SU-DHL-6 (cell line): ENCODE results near the gene KMT2D.

Source experiments
- H2AFZ ChIP-seq: fragments of 200-600 bp; sonication (generic); 2 replicates; pipeline ENCODE4 v1.6.1; 2014; ENCODE audit warnings: low read depth, mild to moderate bottlenecking, moderate library complexity, mixed read lengths, antibody characterized with exemption, low read length; ENCODE audit not compliant: severe bottlenecking
- H3F3A ChIP-seq: fragments of 200-600 bp; shearing (Covaris generic); 2 replicates; pipeline ENCODE4 v1.6.0; 2016; ENCODE audit warnings: antibody characterized with exemption, mild to moderate bottlenecking; ENCODE audit not compliant: insufficient read depth
- H3K27ac ChIP-seq: fragments of 200-600 bp; sonication (generic); 2 replicates; pipeline ENCODE4 v1.5.1; 2016; ENCODE audit warnings: low read depth, mild to moderate bottlenecking, low read length, moderate library complexity, mixed read lengths
- H3K27me3 ChIP-seq: fragments of 200-600 bp; sonication (generic), shearing (Covaris generic); 2 replicates; pipeline ENCODE4 v1.6.0; 2014; ENCODE audit warnings: mild to moderate bottlenecking, low read length
- H3K36me3 ChIP-seq: fragments of 200-600 bp; sonication (generic); 2 replicates; pipeline ENCODE4 v1.6.1; 2014; ENCODE audit warnings: mild to moderate bottlenecking, low read length, mixed read lengths
- H3K4me2 ChIP-seq: fragments of 300-600, 200-600 bp; shearing (Covaris generic), sonication (generic); 2 replicates; pipeline ENCODE4 v1.6.0; 2014; ENCODE audit warnings: low read length, low read depth, mild to moderate bottlenecking; ENCODE audit not compliant: poor library complexity, severe bottlenecking
- H3K4me3 ChIP-seq: fragments of 200-600 bp; sonication (generic); 2 replicates; pipeline ENCODE4 v1.5.1; 2014; ENCODE audit warnings: antibody characterized with exemption, low read length, mild to moderate bottlenecking, mixed read lengths; ENCODE audit not compliant: insufficient read depth, poor library complexity, severe bottlenecking
- H3K79me2 ChIP-seq: fragments of 200-600 bp; sonication (generic); 2 replicates; pipeline ENCODE4 v1.6.1; 2014; ENCODE audit warnings: mild to moderate bottlenecking, low read length, moderate library complexity; ENCODE audit not compliant: insufficient read depth
- H3K9ac ChIP-seq: fragments of 200-600 bp; sonication (generic); 2 replicates; pipeline ENCODE4 v1.7.0; 2014; ENCODE audit warnings: mild to moderate bottlenecking, low read length
- H3K9me2 ChIP-seq: fragments of 200-600 bp; sonication (generic); replicated peaks from 2 replicates; pipeline ENCODE4 v1.6.1; 2014; ENCODE audit warnings: low read length; ENCODE audit not compliant: insufficient read depth
- H3K9me3 ChIP-seq: fragments of 200-600 bp; sonication (generic); 2 replicates; pipeline ENCODE4 v1.6.1; 2014; ENCODE audit warnings: low read length, mixed read lengths; ENCODE audit not compliant: insufficient read depth
- H4K20me1 ChIP-seq: fragments of 200-600 bp; sonication (generic); 2 replicates; pipeline ENCODE4 v1.6.1; 2014; ENCODE audit warnings: low read depth, mild to moderate bottlenecking, antibody characterized with exemption, low read length, moderate library complexity, mixed read lengths
- CTCF ChIP-seq: fragments of 200-600 bp; sonication (generic); IDR thresholded peaks from one replicate; pipeline ENCODE4 v1.5.1; 2017; ENCODE audit warnings: antibody characterized with exemption, mild to moderate bottlenecking, low read length, moderate library complexity; ENCODE audit not compliant: insufficient read depth, poor library complexity, severe bottlenecking
- EZH2phosphoT487 ChIP-seq: fragments of 200-600 bp; sonication (generic), shearing (Covaris generic); conservative IDR thresholded peaks from 2 replicates; pipeline ENCODE4 v1.6.1; 2018; ENCODE audit warnings: mild to moderate bottlenecking, antibody characterized with exemption, low read length, moderate library complexity, mixed read lengths

KMT2D gene

GRCh38 chr12:49048953-49049352 is 11.6 kb downstream of the KMT2D start:
- H3K27me3 ChIP-seq = no peaks in the 10 kb centered on the region
- no peak overlapping the region for H3K4me3 ChIP-seq
- H3K27ac ChIP-seq = no peak overlapping the region
- TF ChIP-seq CTCF (no peak), EZH2phosphoT487 (no peak)
- no peaks in the 10 kb centered on the region for H3K79me2 ChIP-seq
- no peak overlapping the region for H2AFZ ChIP-seq
- H3K9me2 ChIP-seq = no peaks in the 10 kb centered on the region
- H3F3A ChIP-seq = no peaks in the 10 kb centered on the region
- no peak overlapping the region for H3K4me2 ChIP-seq
- no peaks in the 10 kb centered on the region for H3K9me3 ChIP-seq
- no peaks in the 10 kb centered on the region for H4K20me1 ChIP-seq
- no peak overlapping the region for H3K9ac ChIP-seq
- H3K36me3 ChIP-seq = no peaks in the 10 kb centered on the region; the same call in 1 of the 2 replicates

GRCh38 chr12:49046129-49046895 is 14.3 kb downstream of the KMT2D start:
- Histone ChIP-seq H3K79me2 (no peaks in the 10 kb centered on the region), H3K9me3 (no peaks in the 10 kb centered on the region), H3K27me3 (no peaks in the 10 kb centered on the region), H3K4me3 (no peak overlapping the region), H3K9me2 (no peaks in the 10 kb centered on the region), H3K27ac (no peak overlapping the region), H3K4me2 (no peak overlapping the region), H3K36me3 (peaks cover 3% of the 10 kb centered on the region; the same call in 1 of the 2 replicates), H3K9ac (no peak overlapping the region), H4K20me1 (no peaks in the 10 kb centered on the region), H3F3A (no peaks in the 10 kb centered on the region), H2AFZ (no peak overlapping the region)
- no peak for TF ChIP-seq EZH2phosphoT487

- no peaks in the 10 kb centered on the region for H3K79me2 ChIP-seq
- TF ChIP-seq EZH2phosphoT487 = no peak
- TF ChIP-seq CTCF = no peak
- no peaks in the 10 kb centered on the region for H3K9me3 ChIP-seq
- 0 out of 2 replicates have a peak, but pooled peaks cover 3% of the 10 kb centered on the region for H3K36me3 ChIP-seq
- H3K4me3 ChIP-seq = no peak overlapping the region
- no peak overlapping the region for H3K9ac ChIP-seq
- no peaks in the 10 kb centered on the region for H3F3A ChIP-seq
- H3K27me3 ChIP-seq = no peaks in the 10 kb centered on the region
- H2AFZ ChIP-seq = no peak overlapping the region
- H3K9me2 ChIP-seq = no peaks in the 10 kb centered on the region
- no peaks in the 10 kb centered on the region for H4K20me1 ChIP-seq
- H3K4me2 ChIP-seq = no peak overlapping the region
- H3K27ac ChIP-seq = no peak overlapping the region
These were observed 15.9 kb downstream of the KMT2D start for GRCh38 chr12:49044660-49045059.

- Histone ChIP-seq H4K20me1 (no peaks in the 10 kb centered on the region), H3K9ac (no peak overlapping the region), H3K36me3 (0 out of 2 replicates have a peak, but pooled peaks cover 3% of the 10 kb centered on the region)
These were observed 16.7 kb downstream of the KMT2D start for GRCh38 chr12:49043856-49044258.

More at GRCh38 chr12:49043856-49044258, 16.7 kb downstream of the KMT2D start:
- Histone ChIP-seq H3K4me2 (no peak overlapping the region), H3K27me3 (no peaks in the 10 kb centered on the region), H3K27ac (no peak overlapping the region), H3K9me3 (no peaks in the 10 kb centered on the region), H3F3A (no peaks in the 10 kb centered on the region), H3K4me3 (no peak overlapping the region), H2AFZ (no peak overlapping the region), H3K79me2 (no peaks in the 10 kb centered on the region), H3K9me2 (no peaks in the 10 kb centered on the region)
- TF ChIP-seq EZH2phosphoT487 (no peak), CTCF (peak; percentile 70)
